Measurements from ENCODE around the gene KRTAP5-2. TPM values are rescaled to one million over a fixed set of nuclear protein-coding genes. Genes with fewer than 3 reads are reported as not detected.

Gene KRTAP5-2
- total RNA-seq, 2 donors from 2014 or later: not detected

- Mint-ChIP-seq H3K9me3 (no peaks in the 10 kb centered on the region), H3K4me1 (peaks cover 20% of the 10 kb centered on the region), H3K4me3 (no peak overlapping the region), H3K27me3 (ENCODE audit: insufficient read depth) (peaks cover 2% of the 10 kb centered on the region), H3K36me3 (ENCODE audit: low read depth) (no peaks in the 10 kb centered on the region), H3K27ac (no peak overlapping the region)
- Histone ChIP-seq H3K4me1 (ENCODE audit: control insufficient read depth, insufficient read depth, low read length) (peaks cover 17% of the 10 kb centered on the region), H3K9ac (ENCODE audit: extremely low read depth, low read length, poor library complexity, severe bottlenecking) (no peak overlapping the region), H3K36me3 (ENCODE audit: control insufficient read depth, insufficient read depth, low read length) (no peaks in the 10 kb centered on the region), H3K9me3 (ENCODE audit: control insufficient read depth, low read length) (no peaks in the 10 kb centered on the region), H3K27ac (ENCODE audit: low read depth, low read length) (no peak overlapping the region), H3K4me3 (ENCODE audit: low read length) (no peak overlapping the region), H3K27me3 (ENCODE audit: control insufficient read depth, insufficient read depth, low read length, poor library complexity, severe bottlenecking) (peaks cover 9% of the 10 kb centered on the region)
- 91 to 100% methylated on average over 2 to 5 of the region's 5 CpGs for WGBS, 2 experiments (ENCODE audit: insufficient coverage in 1 of 2, insufficient read length in 1 of 2)
- DNase-seq: no peak
- TF ChIP-seq, protein P1, sequence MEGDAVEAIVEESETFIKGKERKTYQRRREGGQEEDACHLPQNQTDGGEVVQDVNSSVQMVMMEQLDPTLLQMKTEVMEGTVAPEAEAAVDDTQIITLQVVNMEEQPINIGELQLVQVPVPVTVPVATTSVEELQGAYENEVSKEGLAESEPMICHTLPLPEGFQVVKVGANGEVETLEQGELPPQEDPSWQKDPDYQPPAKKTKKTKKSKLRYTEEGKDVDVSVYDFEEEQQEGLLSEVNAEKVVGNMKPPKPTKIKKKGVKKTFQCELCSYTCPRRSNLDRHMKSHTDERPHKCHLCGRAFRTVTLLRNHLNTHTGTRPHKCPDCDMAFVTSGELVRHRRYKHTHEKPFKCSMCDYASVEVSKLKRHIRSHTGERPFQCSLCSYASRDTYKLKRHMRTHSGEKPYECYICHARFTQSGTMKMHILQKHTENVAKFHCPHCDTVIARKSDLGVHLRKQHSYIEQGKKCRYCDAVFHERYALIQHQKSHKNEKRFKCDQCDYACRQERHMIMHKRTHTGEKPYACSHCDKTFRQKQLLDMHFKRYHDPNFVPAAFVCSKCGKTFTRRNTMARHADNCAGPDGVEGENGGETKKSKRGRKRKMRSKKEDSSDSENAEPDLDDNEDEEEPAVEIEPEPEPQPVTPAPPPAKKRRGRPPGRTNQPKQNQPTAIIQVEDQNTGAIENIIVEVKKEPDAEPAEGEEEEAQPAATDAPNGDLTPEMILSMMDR (conservative IDR thresholded peaks at IDR 0.05): no peak
Measured at GRCh38 chr11:1565904-1566247, 32.2 kb downstream of the KRTAP5-2 start.

DNA sequence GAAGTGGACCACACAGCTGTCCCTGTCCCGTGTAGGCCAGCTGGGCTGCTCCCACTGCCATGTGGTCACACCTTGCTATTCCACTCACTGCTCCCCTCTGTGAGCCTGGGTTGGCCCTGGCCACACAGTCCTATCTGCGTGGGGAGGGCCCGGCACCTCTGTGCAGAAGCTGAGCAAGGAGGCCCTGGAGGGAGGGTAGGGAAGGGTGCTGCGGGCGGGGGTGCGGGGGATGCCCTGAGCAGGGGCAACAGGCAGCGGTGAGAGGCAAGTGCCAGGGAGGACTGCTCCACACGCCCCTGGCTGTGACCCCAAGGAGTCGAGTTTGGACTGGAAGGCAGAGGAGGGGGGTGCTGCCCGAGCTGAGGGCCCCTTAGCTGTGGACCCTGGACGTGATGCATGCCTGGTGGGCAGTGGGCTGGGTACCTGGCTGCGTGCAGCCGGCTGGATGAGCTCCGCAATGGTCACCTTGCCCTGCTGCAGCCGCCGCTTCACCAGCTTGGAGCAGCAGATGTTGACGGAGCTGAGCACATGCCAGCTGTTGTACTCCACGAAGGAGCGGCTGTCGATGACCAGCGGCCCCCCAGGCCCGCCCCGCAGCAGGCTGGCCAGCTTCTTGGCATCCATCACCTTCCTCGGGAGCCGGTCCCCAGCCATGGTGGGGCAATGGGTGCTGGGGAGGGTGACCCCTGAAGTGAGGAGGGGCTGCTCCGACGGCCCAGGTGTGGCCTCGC, 32.8 kb downstream of the KRTAP5-2 start:
- no peak overlapping the region for H3K27ac Mint-ChIP-seq
- Histone ChIP-seq H3K36me3 (ENCODE audit: control insufficient read depth, insufficient read depth, low read length) (no peaks in the 10 kb centered on the region), H3K9me3 (ENCODE audit: control insufficient read depth, low read length) (no peaks in the 10 kb centered on the region), H3K9ac (ENCODE audit: extremely low read depth, low read length, poor library complexity, severe bottlenecking) (no peak overlapping the region), H3K27me3 (ENCODE audit: control insufficient read depth, insufficient read depth, low read length, poor library complexity, severe bottlenecking) (peaks cover 4% of the 10 kb centered on the region), H3K4me3 (ENCODE audit: low read length) (no peak overlapping the region), H3K27ac (ENCODE audit: low read depth, low read length) (no peak overlapping the region), H3K4me1 (ENCODE audit: control insufficient read depth, insufficient read depth, low read length) (peaks cover 17% of the 10 kb centered on the region)
- no peak overlapping the region for H3K4me3 Mint-ChIP-seq
- H3K36me3 Mint-ChIP-seq (ENCODE audit: low read depth): no peaks in the 10 kb centered on the region
- WGBS, 2 experiments (ENCODE audit: insufficient coverage in 1 of 2, insufficient read length in 1 of 2): 91 to 94% methylated on average over 17 to 28 of the region's 28 CpGs
- DNase-seq: no peak
- H3K9me3 Mint-ChIP-seq: no peaks in the 10 kb centered on the region
- TF ChIP-seq, protein P1 (conservative IDR thresholded peaks at IDR 0.05): no peak
- H3K27me3 Mint-ChIP-seq (ENCODE audit: insufficient read depth): peaks cover 2% of the 10 kb centered on the region
- H3K4me1 Mint-ChIP-seq: peaks cover 20% of the 10 kb centered on the region

- H3K27ac ChIP-seq (ENCODE audit: low read depth, low read length): peak overlapping the region; percentile 51
- WGBS, 2 experiments (ENCODE audit: insufficient coverage in 1 of 2, insufficient read length in 1 of 2): 47 to 68% methylated on average over 8 to 16 of the region's 16 CpGs
- H3K4me3 ChIP-seq (ENCODE audit: low read length): no peak overlapping the region
- H3K27me3 ChIP-seq (ENCODE audit: control insufficient read depth, insufficient read depth, low read length, poor library complexity, severe bottlenecking): no peaks in the 10 kb centered on the region
- Mint-ChIP-seq H3K4me3 (no peak overlapping the region), H3K9me3 (no peaks in the 10 kb centered on the region), H3K27me3 (ENCODE audit: insufficient read depth) (peaks cover 2% of the 10 kb centered on the region), H3K27ac (no peak overlapping the region), H3K36me3 (ENCODE audit: low read depth) (no peaks in the 10 kb centered on the region), H3K4me1 (peaks cover 20% of the 10 kb centered on the region)
- DNase-seq: peak; percentile 92
- TF ChIP-seq, protein P1 (conservative IDR thresholded peaks at IDR 0.05): no peak
- H3K36me3 ChIP-seq (ENCODE audit: control insufficient read depth, insufficient read depth, low read length): no peaks in the 10 kb centered on the region
- H3K4me1 ChIP-seq (ENCODE audit: control insufficient read depth, insufficient read depth, low read length): peaks cover 17% of the 10 kb centered on the region
- H3K9me3 ChIP-seq (ENCODE audit: control insufficient read depth, low read length): no peaks in the 10 kb centered on the region
- no peak overlapping the region for H3K9ac ChIP-seq (ENCODE audit: extremely low read depth, low read length, poor library complexity, severe bottlenecking)
Measured at GRCh38 chr11:1564535-1565172, 33.4 kb downstream of the KRTAP5-2 start.

All from endodermal cell (in vitro differentiated cells).